AG09319 (cell line): ENCODE measurements around the gene GPATCH8.
"Not testable (repeated sequence)": the region's sequence is repeated elsewhere in the genome, so short reads cannot be mapped to it uniquely, and the experiment has no call there.

Experiments used
- DNase-seq: peaks from one replicate; pipeline ENCODE4 v3.0.0-alpha.2; 2010; ENCODE audit warnings: low read depth; ENCODE audit errors: extremely low read depth
- CTCF ChIP-seq: IDR thresholded peaks from 2 replicates; pipeline ENCODE4 v1.5.1; 2011; ENCODE audit warnings: low read depth, mild to moderate bottlenecking, inconsistent platforms, low read length, moderate library complexity

The GPATCH8 gene

GRCh38 chr17:44518032-44518431 is 14.8 kb upstream of the GPATCH8 start:
- no peak for DNase-seq
- no peak for TF ChIP-seq CTCF

DNA sequence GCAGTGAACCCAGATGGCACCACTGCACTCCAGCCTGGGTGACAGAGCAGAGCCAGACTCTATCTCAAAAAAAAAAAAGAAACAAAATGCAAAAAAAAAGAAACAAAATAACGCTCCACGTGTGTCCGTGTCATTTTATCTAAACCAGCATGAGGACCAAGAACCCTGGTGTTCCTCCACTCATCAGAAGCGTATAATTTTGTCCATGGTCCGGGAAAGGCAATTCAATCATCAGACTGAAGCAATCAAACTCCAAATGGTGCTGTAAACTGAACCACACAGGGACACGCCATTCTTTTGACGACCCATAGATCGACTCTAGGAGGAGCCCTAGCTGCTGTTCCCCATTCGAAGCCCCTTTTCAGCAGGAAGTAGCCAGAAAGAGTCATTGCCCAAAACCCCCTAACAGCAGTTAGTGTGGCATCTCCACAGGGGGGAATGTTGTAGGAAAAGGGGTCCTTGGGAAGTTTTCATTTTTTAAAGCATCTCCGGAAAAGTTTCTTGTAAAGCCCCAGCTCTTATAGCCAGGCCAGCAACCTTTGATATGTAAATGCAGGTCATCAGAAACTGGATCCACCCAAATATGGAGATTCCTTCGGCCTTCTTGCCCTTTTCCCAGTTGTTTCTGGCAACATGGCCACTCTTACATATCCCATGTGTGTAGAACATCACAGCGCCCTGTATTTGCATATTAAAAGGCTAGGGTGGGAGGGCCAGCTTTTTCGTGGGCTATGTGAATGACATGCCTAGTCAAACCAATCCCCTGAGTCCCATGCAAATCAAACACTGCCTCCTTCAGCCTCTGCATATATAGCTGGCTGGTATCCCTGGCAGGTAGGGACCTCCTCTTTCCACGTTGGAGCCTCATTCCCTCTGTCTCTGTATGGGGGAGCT is 8.3 kb upstream of the GPATCH8 start:
- DNase-seq = not testable (repeated sequence)

DNA sequence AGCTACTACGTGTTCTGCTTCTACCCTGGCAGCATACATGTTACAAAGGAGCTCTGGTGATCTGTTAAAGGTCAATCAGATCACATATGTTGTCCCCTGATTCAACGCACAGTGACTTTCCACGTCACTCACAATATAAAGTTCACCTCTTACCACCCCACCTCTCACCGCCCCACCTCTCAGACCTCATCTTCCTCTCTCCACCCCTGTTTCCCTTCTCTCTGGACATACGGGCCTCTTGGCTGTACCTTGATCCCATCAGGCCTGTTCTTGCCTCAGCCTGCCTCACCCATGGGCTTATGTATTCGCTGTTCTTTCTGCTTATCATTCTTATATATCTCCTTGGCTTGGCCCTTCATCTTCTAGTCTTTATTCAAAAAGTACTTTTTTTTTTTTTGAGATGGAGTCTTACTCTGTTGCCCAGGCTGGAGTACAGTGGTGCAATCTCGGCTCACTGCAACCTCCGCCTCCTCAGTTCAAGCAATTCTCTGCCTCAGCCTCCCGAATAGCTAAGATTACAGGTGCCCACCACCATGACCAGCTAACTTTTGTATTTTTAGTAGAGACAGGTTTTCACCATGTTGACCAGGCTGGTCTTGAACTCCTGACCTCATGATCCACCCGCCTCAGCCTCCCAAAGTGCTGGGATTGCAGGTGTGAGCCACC is 3.9 kb upstream of the GPATCH8 start:
- not testable (repeated sequence) for DNase-seq

DNA sequence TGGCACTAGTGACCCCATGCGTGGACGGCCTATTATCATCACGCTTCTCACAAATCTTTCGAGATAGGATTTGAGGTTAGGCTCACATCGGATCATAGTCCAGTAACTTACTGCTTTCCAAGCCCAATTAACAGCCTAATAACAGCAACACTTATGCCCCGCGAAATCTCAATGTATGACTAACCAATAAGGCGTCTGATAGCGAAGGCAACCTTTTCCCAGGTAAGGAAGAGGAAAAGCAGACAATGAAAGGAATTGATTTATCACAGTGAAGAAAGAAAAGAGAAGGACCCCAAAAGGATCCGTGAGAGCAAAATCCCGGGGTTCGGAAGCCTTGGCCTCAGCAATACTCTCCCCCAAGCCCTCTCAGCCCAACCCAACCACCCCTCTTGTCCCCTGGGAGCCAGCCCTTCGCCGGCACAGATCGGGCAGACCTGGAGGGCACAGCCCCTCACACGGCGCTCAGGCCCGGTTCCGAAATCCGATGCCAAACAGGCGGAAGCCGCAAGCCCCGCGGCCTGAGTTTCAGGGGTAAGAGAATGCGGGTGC is 534 bp downstream of the GPATCH8 start:
- no peak for DNase-seq
- no peak for TF ChIP-seq CTCF

DNA sequence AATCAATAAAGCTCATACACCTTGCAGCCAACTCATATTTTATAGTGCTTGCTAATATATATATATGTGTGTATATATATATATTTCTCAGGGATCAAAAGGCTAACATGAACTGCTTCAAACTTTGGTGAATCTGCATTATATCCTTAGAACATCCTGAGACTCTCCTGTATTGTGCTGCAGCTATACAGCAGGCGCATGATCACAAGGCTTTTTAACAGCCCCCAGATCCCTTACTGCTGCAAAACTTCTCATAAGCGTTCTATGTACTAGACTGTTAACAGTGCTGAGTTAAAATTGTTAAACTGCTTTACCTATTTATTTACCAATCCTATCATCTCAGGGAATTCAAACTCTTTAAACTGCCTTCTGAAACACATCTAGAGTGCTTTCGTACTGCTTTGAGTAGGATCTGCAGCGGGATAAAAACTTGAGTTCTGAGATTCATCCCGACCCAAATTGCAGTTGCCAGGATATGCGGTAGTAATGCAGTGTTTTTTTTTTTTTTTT is 1.3 kb downstream of the GPATCH8 start:
- no peak for TF ChIP-seq CTCF
- DNase-seq = no peak

- no peak for TF ChIP-seq CTCF
- no peak for DNase-seq
Measured at GRCh38 chr17:44499722-44500121, 3.5 kb downstream of the GPATCH8 start.

- TF ChIP-seq CTCF = no peak
- peak; percentile 44 for DNase-seq
Measured at GRCh38 chr17:44496815-44497214, 6.4 kb downstream of the GPATCH8 start.

DNA sequence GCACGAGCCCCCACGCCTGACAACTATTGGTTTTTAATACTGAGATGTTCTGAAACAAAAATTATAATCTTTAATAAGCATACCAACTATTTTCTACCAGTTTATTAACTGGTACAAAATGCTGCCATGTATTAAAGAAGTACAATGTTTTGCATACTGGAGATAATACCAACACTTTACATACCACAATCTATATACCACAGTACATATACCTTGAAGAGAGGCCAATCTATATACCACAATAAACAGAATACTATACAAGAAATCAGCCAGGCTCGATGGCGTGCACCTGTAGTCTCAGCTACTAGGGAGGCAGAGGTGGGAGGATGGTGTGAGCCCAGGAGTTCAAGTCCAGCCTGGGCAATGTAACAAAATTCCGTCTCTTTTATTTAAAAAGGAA is 9.9 kb downstream of the GPATCH8 start:
- DNase-seq = no peak
- TF ChIP-seq CTCF = no peak
